Heart right ventricle (tissue), 16 donors: Measurements from ENCODE around the gene OR10J5. TPM values are rescaled to one million over a fixed set of nuclear protein-coding genes. Genes with fewer than 3 reads are reported as not detected.

Experiments used
- ATAC-seq, 8 donors: fragments of 200-7000 bp; cut with Tn5 transposase; one replicate each; pipeline ENCODE4 v1.9.1; 2020; ENCODE audit warnings: mild to moderate bottlenecking in 8 of 8, moderate library complexity in 8 of 8, moderate number of reproducible peaks in 1 of 8
- DNase-seq, 2 donors: peaks; one replicate each; pipeline ENCODE4 v3.0.0-alpha.2; 2020
- H3K27ac ChIP-seq, 10 donors: fragments of 200-600 bp; sonication (generic) in 2 of 10; one replicate each; pipeline versions ENCODE4 v1.5.0 to v1.8.0; 2020 to 2022; ENCODE audit warnings: mild to moderate bottlenecking in 3 of 10
- H3K27me3 ChIP-seq, 7 donors: fragments of 200-600 bp; one replicate each; pipeline ENCODE4 v1.8.0; 2021 to 2022; ENCODE audit warnings: mild to moderate bottlenecking in 2 of 7
- H3K36me3 ChIP-seq, 9 donors: fragments of 200-600 bp; sonication (generic) in 1 of 9; one replicate each; pipeline versions ENCODE4 v1.5.0 to v1.8.0; 2020 to 2022; ENCODE audit warnings: mild to moderate bottlenecking in 2 of 9
- H3K4me1 ChIP-seq, 9 donors: fragments of 200-600 bp; sonication (generic) in 1 of 9; one replicate each; pipeline versions ENCODE4 v1.5.0 to v1.8.0; 2020 to 2022; ENCODE audit warnings: mild to moderate bottlenecking in 4 of 9
- H3K4me3 ChIP-seq, 10 donors: fragments of 200-600 bp; sonication (generic) in 2 of 10; one replicate each; pipeline versions ENCODE4 v1.5.0 to v1.8.0; 2020 to 2022; ENCODE audit warnings: mild to moderate bottlenecking in 7 of 10, moderate library complexity in 2 of 10
- H3K9me3 ChIP-seq, 11 donors: fragments of 200-600 bp in 10 of 11; sonication (generic) in 2 of 11; one replicate each; pipeline versions ENCODE4 v1.5.0 to v1.8.0; 2013 to 2022; ENCODE audit warnings: mild to moderate bottlenecking in 2 of 11, control low read depth in 1 of 11, moderate library complexity in 1 of 11
- WGBS, 2 donors: extraction: QIAGEN DNeasy Blood & Tissue Kit; methylation state at CpG; one replicate each; pipeline ENCODE4 v1.1.7; 2013; ENCODE audit warnings: inconsistent platforms in 1 of 2; 5-methylcytosine and 5-hydroxymethylcytosine counted together
- intact Hi-C, 10 donors: fragments of 100-400 bp; cut with DNase I; formaldehyde crosslinking; loops; one replicate each; pipeline versions ENCODE4 v1.11.1 to v1.14.2; 2022
- polyA plus RNA-seq, 2 donors: library from polyadenylated mRNA; stranded (reverse); fragments of 200-250 nt; gene quantifications; one replicate each; pipeline ENCODE4 v1.2.3, GENCODE V29; 2013
- total RNA-seq, 10 donors: library from RNA; stranded (reverse); fragmentation: NEBNext Ultra II Directional in 3 of 10; extraction: Animal tissue kit (Norgen Biotek cat#: 25700) in 3 of 10; gene quantifications; one replicate each; pipeline versions ENCODE4 v1.2.1 to v1.2.4, GENCODE V29; 2021 to 2023
- TF ChIP-seq, protein P1 (sequence below), 9 donors: fragments of 200-600 bp; sonication (generic) in 2 of 9; IDR thresholded peaks; one replicate each; pipeline versions ENCODE4 v1.5.0 to v1.8.0; 2021 to 2022; ENCODE audit warnings: antibody characterized with exemption in 9 of 9, mild to moderate bottlenecking in 5 of 9, moderate library complexity in 1 of 9
- donor health status: Arrhythmogenic right ventricular cardiomyopathy.
- donor health status: ischemic (EF 13 %, LVEDD 7.1; RV severe dilation, severe dysfunction).
- donor health status: healthy with polysubstance abuse.
- donor health status: DM: no; HTN: yes; CAD: no.
- donor health status: DM: no; HTN: no; CAD: no.
- donor health status: ischemic (EF 25% LVEDD 6.9; RV normal size, moderate dysfunction).
- donor health status: ischemic (EF 25% LVEDD 5.7; RV mildly dilated, moderate dysfunction).
- donor health status: healthy.
- donor health status: DM: yes; HTN: yes; CAD: no.
- donor health status: Ischemic cardiomyopathy.
- donor health status: ischemic (EF 35%, LVEDD 5.7; RV mildly dilated, moderate dysfunction).
- donor health status: nonischemic (EF 11% LVEDD 7.7; RV severe dilation, severe dysfunction).
- donor health status: DM: yes; HTN: yes; CAD: no.
- donor health status: PGD.
- donor health status: ischemic (EF 29% LVEDD 5.4; RV normal size, mild dysfunction).
- donor health status: nonischemic (EF 23%, LVEDD 6.1; RV moderate dilation, normal function).

OR10J5 gene
- total and polyA plus RNA-seq, 12 donors: not detected

DNA sequence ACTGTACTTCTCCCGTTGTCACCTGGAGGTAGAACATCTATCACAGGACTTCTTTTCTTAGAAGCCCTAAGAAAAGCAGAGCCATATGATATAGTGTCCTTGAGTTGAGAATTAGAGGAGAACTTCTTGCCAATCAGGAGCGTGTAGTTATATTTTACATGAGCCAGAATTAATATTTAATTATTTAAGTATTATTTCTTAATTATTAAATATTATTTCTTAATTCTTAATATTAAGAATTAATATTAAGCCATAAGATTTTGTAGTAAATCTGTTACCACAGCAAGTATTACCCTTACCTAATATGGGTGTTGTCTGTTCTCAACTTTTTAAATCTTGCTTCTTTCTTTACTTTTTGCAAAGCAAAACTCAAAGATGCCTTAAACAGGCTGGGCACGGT, 41.6 kb upstream of the OR10J5 start:
- DNase-seq (no peak), ATAC-seq (no peak)
- Histone ChIP-seq H3K4me1 (no peaks in the 10 kb centered on the region), H3K9me3 (no peaks in the 10 kb centered on the region), H3K4me3 (no peak overlapping the region), H3K27ac (no peak overlapping the region), H3K27me3 (peaks cover 0 to 3% (median 0%) of the 10 kb centered on the region in 7 donors), H3K36me3 (no peaks in the 10 kb centered on the region)
- intact Hi-C loops: no loop called here
- 88% methylated on average over 3 of the region's 3 CpGs for WGBS, 2 donors
- TF ChIP-seq, protein P1, sequence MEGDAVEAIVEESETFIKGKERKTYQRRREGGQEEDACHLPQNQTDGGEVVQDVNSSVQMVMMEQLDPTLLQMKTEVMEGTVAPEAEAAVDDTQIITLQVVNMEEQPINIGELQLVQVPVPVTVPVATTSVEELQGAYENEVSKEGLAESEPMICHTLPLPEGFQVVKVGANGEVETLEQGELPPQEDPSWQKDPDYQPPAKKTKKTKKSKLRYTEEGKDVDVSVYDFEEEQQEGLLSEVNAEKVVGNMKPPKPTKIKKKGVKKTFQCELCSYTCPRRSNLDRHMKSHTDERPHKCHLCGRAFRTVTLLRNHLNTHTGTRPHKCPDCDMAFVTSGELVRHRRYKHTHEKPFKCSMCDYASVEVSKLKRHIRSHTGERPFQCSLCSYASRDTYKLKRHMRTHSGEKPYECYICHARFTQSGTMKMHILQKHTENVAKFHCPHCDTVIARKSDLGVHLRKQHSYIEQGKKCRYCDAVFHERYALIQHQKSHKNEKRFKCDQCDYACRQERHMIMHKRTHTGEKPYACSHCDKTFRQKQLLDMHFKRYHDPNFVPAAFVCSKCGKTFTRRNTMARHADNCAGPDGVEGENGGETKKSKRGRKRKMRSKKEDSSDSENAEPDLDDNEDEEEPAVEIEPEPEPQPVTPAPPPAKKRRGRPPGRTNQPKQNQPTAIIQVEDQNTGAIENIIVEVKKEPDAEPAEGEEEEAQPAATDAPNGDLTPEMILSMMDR (IDR thresholded peaks at IDR 0.05): no peak

GRCh38 chr1:159562680-159563079, 26.9 kb upstream of the OR10J5 start:
- TF ChIP-seq, protein P1 (IDR thresholded peaks at IDR 0.05): no peak
- WGBS, 2 donors: 42 to 54% methylated on average over 1 of the region's 1 CpG
- H3K36me3 ChIP-seq: no peaks in the 10 kb centered on the region
- no peak overlapping the region for H3K27ac ChIP-seq
- intact Hi-C loops: no loop called here
- no peak overlapping the region for H3K4me3 ChIP-seq
- DNase-seq (no peak), ATAC-seq (no peak)
- H3K4me1 ChIP-seq: no peaks in the 10 kb centered on the region
- H3K27me3 ChIP-seq: no peaks in the 10 kb centered on the region
- H3K9me3 ChIP-seq: peaks cover 0 to 6% (median 0%) of the 10 kb centered on the region in 11 donors

GRCh38 chr1:159561497-159561896, 25.7 kb upstream of the OR10J5 start:
- intact Hi-C loops: no loop called here
- H3K27ac ChIP-seq: no peak overlapping the region
- TF ChIP-seq, protein P1 (IDR thresholded peaks at IDR 0.05): no peak
- H3K9me3 ChIP-seq: peaks cover 0 to 6% (median 0%) of the 10 kb centered on the region in 11 donors
- no peaks in the 10 kb centered on the region for H3K4me1 ChIP-seq
- no peaks in the 10 kb centered on the region for H3K27me3 ChIP-seq
- no peak for ATAC-seq
- DNase-seq: no peak
- H3K36me3 ChIP-seq: no peaks in the 10 kb centered on the region
- no peak overlapping the region for H3K4me3 ChIP-seq

DNA sequence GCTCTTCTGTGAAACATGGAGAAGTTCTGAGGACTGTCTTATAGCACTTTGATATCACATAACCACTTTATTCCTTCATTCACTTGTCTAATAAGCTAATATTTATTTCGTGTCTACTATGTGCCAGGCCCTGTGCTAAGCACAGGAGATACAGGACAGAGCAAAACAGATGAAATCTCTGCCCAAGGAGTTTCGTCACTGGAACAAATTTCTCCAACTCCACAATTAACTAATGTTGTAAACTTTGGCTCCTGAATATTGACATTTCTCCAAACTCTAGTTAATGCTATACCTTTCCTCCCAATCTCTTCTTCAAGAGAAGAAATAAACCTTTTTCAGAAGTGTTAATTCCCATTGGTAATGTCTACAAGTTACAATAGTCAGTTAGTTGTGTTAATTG, 24.8 kb upstream of the OR10J5 start:
- Histone ChIP-seq H3K27ac (no peak overlapping the region), H3K36me3 (no peaks in the 10 kb centered on the region), H3K4me1 (no peaks in the 10 kb centered on the region), H3K27me3 (no peaks in the 10 kb centered on the region), H3K4me3 (no peak overlapping the region), H3K9me3 (peaks cover 0 to 6% (median 0%) of the 10 kb centered on the region in 11 donors)
- TF ChIP-seq, protein P1 (IDR thresholded peaks at IDR 0.05): no peak
- intact Hi-C loops: no loop called here
- WGBS, 2 donors: 65 to 70% methylated on average over 2 of the region's 2 CpGs
- ATAC-seq: no peak
- no peak for DNase-seq
